ENCODE results near the gene GCNT1. TPM values are rescaled to one million over a fixed set of nuclear protein-coding genes. Genes with fewer than 3 reads are reported as not detected.

GCNT1 gene
- total and polyA plus RNA-seq, 11 donors: 0.67 to 18.0 (median 1.8) TPM

GRCh38 chr9:76500061-76500460, 41.1 kb downstream of the GCNT1 start:
- Histone ChIP-seq H3K4me3 (no peak overlapping the region), H3K9me3 (peaks cover 0 to 5% (median 0%) of the 10 kb centered on the region in 12 donors), H3K27ac (no peak overlapping the region), H3K4me1 (peaks cover 0 to 11% (median 0%) of the 10 kb centered on the region in 12 donors), H3K27me3 (no peaks in the 10 kb centered on the region), H3K36me3 (peaks cover 0 to 19% (median 0%) of the 10 kb centered on the region in 9 donors)
- no peak for TF ChIP-seq POLR2A (IDR thresholded peaks at IDR 0.05)
- TF ChIP-seq, protein P1, sequence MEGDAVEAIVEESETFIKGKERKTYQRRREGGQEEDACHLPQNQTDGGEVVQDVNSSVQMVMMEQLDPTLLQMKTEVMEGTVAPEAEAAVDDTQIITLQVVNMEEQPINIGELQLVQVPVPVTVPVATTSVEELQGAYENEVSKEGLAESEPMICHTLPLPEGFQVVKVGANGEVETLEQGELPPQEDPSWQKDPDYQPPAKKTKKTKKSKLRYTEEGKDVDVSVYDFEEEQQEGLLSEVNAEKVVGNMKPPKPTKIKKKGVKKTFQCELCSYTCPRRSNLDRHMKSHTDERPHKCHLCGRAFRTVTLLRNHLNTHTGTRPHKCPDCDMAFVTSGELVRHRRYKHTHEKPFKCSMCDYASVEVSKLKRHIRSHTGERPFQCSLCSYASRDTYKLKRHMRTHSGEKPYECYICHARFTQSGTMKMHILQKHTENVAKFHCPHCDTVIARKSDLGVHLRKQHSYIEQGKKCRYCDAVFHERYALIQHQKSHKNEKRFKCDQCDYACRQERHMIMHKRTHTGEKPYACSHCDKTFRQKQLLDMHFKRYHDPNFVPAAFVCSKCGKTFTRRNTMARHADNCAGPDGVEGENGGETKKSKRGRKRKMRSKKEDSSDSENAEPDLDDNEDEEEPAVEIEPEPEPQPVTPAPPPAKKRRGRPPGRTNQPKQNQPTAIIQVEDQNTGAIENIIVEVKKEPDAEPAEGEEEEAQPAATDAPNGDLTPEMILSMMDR (IDR thresholded peaks at IDR 0.05): no peak
- intact Hi-C loops (cut with DNase I): loop anchor here in 1 of 10 donors (10.0 kb wide), 1 partner anchor 55 kb away; no protein-coding TSS in a partner anchor
- WGBS, 4 donors: 86 to 98% (median 92%) methylated on average over 1 of the region's 1 CpG
- no peak for ATAC-seq
- no peak for DNase-seq

GRCh38 chr9:76502746-76503145, 43.8 kb downstream of the GCNT1 start:
- no peak for DNase-seq
- no peaks in the 10 kb centered on the region for H3K9me3 ChIP-seq
- peaks cover 0 to 10% (median 0%) of the 10 kb centered on the region in 12 donors for H3K4me1 ChIP-seq
- WGBS, 4 donors: 88 to 94% (median 89%) methylated on average over 6 of the region's 6 CpGs
- H3K4me3 ChIP-seq: no peak overlapping the region
- intact Hi-C loops (cut with DNase I): loop anchor here in 1 of 10 donors (10.0 kb wide), 1 partner anchor 52 kb away; no protein-coding TSS in a partner anchor
- H3K27ac ChIP-seq: no peak overlapping the region
- ATAC-seq: no peak
- TF ChIP-seq, protein P1 (IDR thresholded peaks at IDR 0.05): no peak
- TF ChIP-seq POLR2A (IDR thresholded peaks at IDR 0.05): no peak
- peaks cover 0 to 19% (median 0%) of the 10 kb centered on the region in 9 donors for H3K36me3 ChIP-seq
- no peaks in the 10 kb centered on the region for H3K27me3 ChIP-seq

DNA sequence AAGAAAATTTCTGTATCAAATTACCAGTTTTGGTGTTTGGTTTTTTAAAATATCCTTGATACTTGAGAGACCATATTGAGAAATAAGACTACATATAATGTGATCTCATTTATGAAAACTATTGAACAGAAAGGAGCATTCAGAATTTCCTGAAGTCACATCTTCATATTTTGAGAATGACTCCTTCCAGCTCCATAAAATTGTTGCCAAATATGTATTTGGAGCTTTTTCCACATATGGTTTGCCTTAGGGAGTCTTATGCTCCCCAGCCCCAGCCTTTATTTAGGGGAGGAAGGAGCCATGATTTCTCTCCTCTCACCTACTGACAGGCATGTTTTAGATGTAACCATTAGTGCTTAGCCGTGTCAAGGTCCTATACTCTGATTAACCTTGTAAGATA, 51.1 kb downstream of the GCNT1 start:
- H3K36me3 ChIP-seq: no peaks in the 10 kb centered on the region
- ATAC-seq (no peak), DNase-seq (no peak)
- peaks cover 0 to 5% (median 0%) of the 10 kb centered on the region in 12 donors for H3K9me3 ChIP-seq
- TF ChIP-seq, protein P1 (IDR thresholded peaks at IDR 0.05): no peak
- no peak for TF ChIP-seq POLR2A (IDR thresholded peaks at IDR 0.05)
- H3K4me3 ChIP-seq: no peak overlapping the region
- intact Hi-C loops (cut with DNase I): no loop called here
- WGBS, 4 donors: 38 to 60% (median 55%) methylated on average over 1 of the region's 1 CpG
- H3K27ac ChIP-seq: no peak overlapping the region
- no peaks in the 10 kb centered on the region for H3K27me3 ChIP-seq
- peaks cover 0 to 3% (median 0%) of the 10 kb centered on the region in 12 donors for H3K4me1 ChIP-seq

- Histone ChIP-seq H3K4me3 (no peak overlapping the region), H3K9me3 (peaks cover 0 to 5% (median 0%) of the 10 kb centered on the region in 12 donors), H3K27ac (no peak overlapping the region), H3K36me3 (no peaks in the 10 kb centered on the region), H3K27me3 (no peaks in the 10 kb centered on the region), H3K4me1 (no peaks in the 10 kb centered on the region)
- DNase-seq (no peak), ATAC-seq (no peak)
- 73 to 85% (median 81%) methylated on average over 2 of the region's 2 CpGs for WGBS, 4 donors
- TF ChIP-seq, protein P1 (IDR thresholded peaks at IDR 0.05): no peak
- no peak for TF ChIP-seq POLR2A (IDR thresholded peaks at IDR 0.05)
- intact Hi-C loops (cut with DNase I): no loop called here
Observed at GRCh38 chr9:76510446-76510845, 51.5 kb downstream of the GCNT1 start.
